ENCODE data around the gene CSKMT. TPM values are rescaled to one million over a fixed set of nuclear protein-coding genes. Genes with fewer than 3 reads are reported as not detected.

CSKMT gene
- total and polyA plus RNA-seq, 2 donors (not counting 1 experiment from before 2014, with no cell fraction given): 39.0 to 57.3 TPM

DNA sequence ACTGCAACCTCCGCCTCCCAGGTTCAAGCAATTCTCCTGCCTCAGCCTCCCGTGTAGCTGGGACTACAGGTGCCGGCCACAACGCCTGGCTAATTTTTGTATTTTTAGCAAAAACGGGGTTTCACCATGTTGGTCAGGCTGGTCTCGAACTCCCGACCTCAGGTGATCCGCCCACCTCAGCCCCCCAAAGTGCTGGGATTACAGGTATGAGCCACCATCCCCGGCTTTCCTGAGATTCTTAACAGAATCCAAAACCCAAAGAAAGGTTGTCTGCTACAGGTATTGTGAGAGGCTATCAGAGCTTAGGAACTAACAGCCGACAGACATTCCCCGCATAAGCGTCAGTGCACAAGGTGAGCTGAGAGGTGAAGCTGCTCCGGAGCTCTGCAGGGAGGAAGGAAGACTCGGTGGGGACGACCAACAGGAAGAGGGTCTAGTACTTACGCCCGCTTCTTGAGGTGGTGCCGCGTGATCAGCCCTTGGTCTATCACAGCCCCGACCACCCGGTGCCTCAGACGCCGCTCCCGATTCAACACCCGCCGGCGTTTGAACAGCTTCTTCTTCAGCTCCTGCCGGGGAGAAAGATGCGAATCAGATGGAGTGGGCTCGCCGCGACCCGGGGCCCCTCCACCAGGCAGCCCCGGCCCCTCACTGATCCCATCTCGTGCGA lies 572 bp upstream of the CSKMT start:
- ChIA-PET CTCF (interaction anchor here (0.6 to 2.0 kb wide), 16 partner anchors 10 to 240 kb away, joined by 3 to 17 read pairs (median 5); partner anchors contain the start of genes B3GAT3, INTS5 and TUT1), POLR2A (interaction anchor here (0.6 to 3.6 kb wide), 26 partner anchors 7 to 1543 kb away, joined by 3 to 62 read pairs (median 6); partner anchors contain the start of genes B3GAT3, BSCL2, GANAB and GNG3)
- Histone ChIP-seq H3K9ac (ENCODE audit: low read length) (peak overlapping the region; percentile 82), H2AFZ (ENCODE audit: insufficient read depth, low read depth, low read length, poor library complexity, severe bottlenecking) (peak overlapping the region; percentile 96), H3K4me3 (ENCODE audit: control extremely low read depth in 1 of 5, extremely low read depth in 1 of 5, insufficient read depth in 1 of 5, low read depth in 2 of 5, low read length in 4 of 5) (peak overlapping the region; percentile 56 to 98 (median 83)), H3K79me2 (ENCODE audit: control insufficient read depth, insufficient read depth, low read length) (peaks cover 49% of the 10 kb centered on the region), H3K36me3 (replicated peaks in 1 of 2; ENCODE audit: control extremely low read depth in 1 of 2, control insufficient read depth in 1 of 2, extremely low read depth in 1 of 2, insufficient read depth in 2 of 2, low read length in 1 of 2) (peaks cover 6 to 19% of the 10 kb centered on the region in 2 experiments), H3K27ac (ENCODE audit: low read length in 2 of 2) (peak overlapping the region; percentile 73 to 81), H3K27me3 (replicated peaks in 1 of 4; ENCODE audit: control extremely low read depth in 1 of 4, control insufficient read depth in 3 of 4, insufficient read depth in 4 of 4, low read length in 3 of 4) (no peaks in the 10 kb centered on the region), H3K4me1 (ENCODE audit: control insufficient read depth in 2 of 2, insufficient read depth in 2 of 2, low read length in 2 of 2) (peaks cover 17 to 35% of the 10 kb centered on the region in 2 donors), H4K20me1 (ENCODE audit: control insufficient read depth, insufficient read depth, low read length, poor library complexity, severe bottlenecking) (peaks cover 9% of the 10 kb centered on the region), H3K9me3 (ENCODE audit: control extremely low read depth in 1 of 3, control insufficient read depth in 2 of 3, insufficient read depth in 1 of 3, low read length in 2 of 3) (no peaks in the 10 kb centered on the region), H3K4me2 (replicated peaks; ENCODE audit: low read depth, low read length, poor library complexity, severe bottlenecking) (peak overlapping the region; percentile 78)
- peak; percentile 32 for ATAC-seq (ENCODE audit: low read depth)
- H3K4me1 Mint-ChIP-seq: peaks cover 41% of the 10 kb centered on the region
- H3K27ac Mint-ChIP-seq: peak overlapping the region; percentile 93
- H3K27me3 Mint-ChIP-seq: no peaks in the 10 kb centered on the region
- intact Hi-C loops (cut with micrococcal nuclease): loop anchor here (1.0 to 2.0 kb wide), 8 partner anchors 8 to 73 kb away; partner anchors contain the start of genes EML3, GANAB, INTS5 and LBHD1
- H3K9me3 Mint-ChIP-seq (ENCODE audit: insufficient read depth): no peaks in the 10 kb centered on the region
- no peak for DNase-seq
- TF ChIP-seq EZH2 (IDR thresholded peaks at IDR 0.05; ENCODE audit: borderline replicate concordance, insufficient read depth, low read depth, low read length, poor library complexity, severe bottlenecking): no peak
- TF ChIP-seq, protein P1, sequence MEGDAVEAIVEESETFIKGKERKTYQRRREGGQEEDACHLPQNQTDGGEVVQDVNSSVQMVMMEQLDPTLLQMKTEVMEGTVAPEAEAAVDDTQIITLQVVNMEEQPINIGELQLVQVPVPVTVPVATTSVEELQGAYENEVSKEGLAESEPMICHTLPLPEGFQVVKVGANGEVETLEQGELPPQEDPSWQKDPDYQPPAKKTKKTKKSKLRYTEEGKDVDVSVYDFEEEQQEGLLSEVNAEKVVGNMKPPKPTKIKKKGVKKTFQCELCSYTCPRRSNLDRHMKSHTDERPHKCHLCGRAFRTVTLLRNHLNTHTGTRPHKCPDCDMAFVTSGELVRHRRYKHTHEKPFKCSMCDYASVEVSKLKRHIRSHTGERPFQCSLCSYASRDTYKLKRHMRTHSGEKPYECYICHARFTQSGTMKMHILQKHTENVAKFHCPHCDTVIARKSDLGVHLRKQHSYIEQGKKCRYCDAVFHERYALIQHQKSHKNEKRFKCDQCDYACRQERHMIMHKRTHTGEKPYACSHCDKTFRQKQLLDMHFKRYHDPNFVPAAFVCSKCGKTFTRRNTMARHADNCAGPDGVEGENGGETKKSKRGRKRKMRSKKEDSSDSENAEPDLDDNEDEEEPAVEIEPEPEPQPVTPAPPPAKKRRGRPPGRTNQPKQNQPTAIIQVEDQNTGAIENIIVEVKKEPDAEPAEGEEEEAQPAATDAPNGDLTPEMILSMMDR (IDR thresholded peaks at IDR 0.05): no peak
- H3K4me3 Mint-ChIP-seq: peak overlapping the region; percentile 97
- 4% methylated on average over 35 of the region's 36 CpGs for WGBS (ENCODE audit: insufficient coverage)
